Breast epithelium (tissue), 4 donors: ENCODE measurements around the gene RAP2A. TPM values are rescaled to one million over a fixed set of nuclear protein-coding genes. Genes with fewer than 3 reads are reported as not detected.

Experiments
- DNase-seq, 2 donors: peaks; one replicate each; pipeline ENCODE4 v3.0.0-alpha.2; 2019; ENCODE audit warnings: low spot score in 2 of 2
- H3K27ac ChIP-seq, 2 donors: fragments of 200-600 bp; sonication (generic) in 1 of 2; one replicate each; pipeline ENCODE4 v1.5.1; 2016 to 2019; ENCODE audit warnings: mild to moderate bottlenecking in 1 of 2
- H3K27me3 ChIP-seq, 2 donors: fragments of 200-600 bp; sonication (generic) in 1 of 2; one replicate each; pipeline versions ENCODE4 v1.5.1 to v1.6.0; 2017 to 2019; ENCODE audit warnings: control low read depth in 1 of 2, mild to moderate bottlenecking in 1 of 2
- H3K36me3 ChIP-seq: fragments of 200-600 bp; one replicate; pipeline ENCODE4 v1.5.1; 2019
- H3K4me1 ChIP-seq, 2 donors: fragments of 200-600 bp; sonication (generic); one replicate each; pipeline ENCODE4 v1.5.1; 2016 to 2019; ENCODE audit warnings: control low read depth in 1 of 2
- H3K4me3 ChIP-seq, 3 donors: fragments of 200-600 bp; sonication (generic); 1 replicate in 2 of 3; 2 replicates in 1 of 3; pipeline ENCODE4 v1.5.1; 2016 to 2019; ENCODE audit warnings: mild to moderate bottlenecking in 3 of 3, moderate library complexity in 2 of 3
- H3K9me3 ChIP-seq, 2 donors: fragments of 200-600 bp; sonication (generic) in 1 of 2; one replicate each; pipeline ENCODE4 v1.5.1; 2016 to 2019; ENCODE audit warnings: control low read depth in 1 of 2
- CTCF ChIP-seq, 3 donors: fragments of 450-650 bp; IDR thresholded peaks; one replicate each; pipeline ENCODE4 v1.5.1; 2016 to 2017; ENCODE audit warnings: antibody characterized with exemption in 3 of 3, mild to moderate bottlenecking in 3 of 3, moderate library complexity in 3 of 3
- POLR2A ChIP-seq: fragments of 450-650 bp; IDR thresholded peaks from one replicate; pipeline ENCODE4 v1.6.1; 2016; ENCODE audit warnings: antibody characterized with exemption, mild to moderate bottlenecking, moderate library complexity
- POLR2AphosphoS5 ChIP-seq, 3 donors: sonication (generic); formaldehyde crosslinking; IDR thresholded peaks; one replicate each; pipeline ENCODE4 v1.6.1; 2017; ENCODE audit warnings: antibody characterized with exemption in 3 of 3
- intact Hi-C: fragments of 100-400 bp; cut with DNase I; formaldehyde crosslinking; loops from one replicate; pipeline ENCODE4 v1.15.1; 2023; ENCODE audit warnings: low total_unique reads
- total RNA-seq, 3 donors: library from RNA; depleted of rRNA; stranded (reverse); fragments of >200 nt; gene quantifications; one replicate each; pipeline ENCODE4 v1.1.0, GENCODE V29; 2016

The RAP2A gene
- total RNA-seq, 3 donors from 2014 or later = 19.0 to 32.8 (median 20.0) TPM

- Histone ChIP-seq H3K9me3 (no peaks in the 10 kb centered on the region), H3K36me3 (no peaks in the 10 kb centered on the region), H3K4me3 (no peak overlapping the region), H3K4me1 (no peaks in the 10 kb centered on the region), H3K27ac (no peak overlapping the region), H3K27me3 (no peaks in the 10 kb centered on the region)
- intact Hi-C loops = no loop called here
- no peak for TF ChIP-seq CTCF (IDR thresholded peaks at IDR 0.05)
- no peak for TF ChIP-seq POLR2A
- no peak for TF ChIP-seq POLR2AphosphoS5 (IDR thresholded peaks at IDR 0.05)
- no peak for DNase-seq
Observed at GRCh38 chr13:97468331-97468730, 34.4 kb downstream of the RAP2A start.

GRCh38 chr13:97471711-97472110, 37.7 kb downstream of the RAP2A start:
- Histone ChIP-seq H3K9me3 (no peaks in the 10 kb centered on the region), H3K4me1 (no peaks in the 10 kb centered on the region), H3K36me3 (no peaks in the 10 kb centered on the region), H3K4me3 (no peak overlapping the region), H3K27ac (no peak overlapping the region), H3K27me3 (no peaks in the 10 kb centered on the region)
- no peak for DNase-seq
- TF ChIP-seq POLR2AphosphoS5 (IDR thresholded peaks at IDR 0.05) (no peak), POLR2A (no peak), CTCF (IDR thresholded peaks at IDR 0.05) (no peak)
- intact Hi-C loops = no loop called here

- H3K36me3 ChIP-seq = no peaks in the 10 kb centered on the region
- H3K4me1 ChIP-seq = no peaks in the 10 kb centered on the region
- no peak for TF ChIP-seq POLR2A
- DNase-seq = no peak
- intact Hi-C loops = no loop called here
- no peaks in the 10 kb centered on the region for H3K27me3 ChIP-seq
- no peak overlapping the region for H3K27ac ChIP-seq
- no peak overlapping the region for H3K4me3 ChIP-seq
- H3K9me3 ChIP-seq = no peaks in the 10 kb centered on the region
Observed at GRCh38 chr13:97474349-97474980, 40.5 kb downstream of the RAP2A start.

- no peak overlapping the region for H3K27ac ChIP-seq
- no peaks in the 10 kb centered on the region for H3K4me1 ChIP-seq
- no peaks in the 10 kb centered on the region for H3K9me3 ChIP-seq
- H3K27me3 ChIP-seq = no peaks in the 10 kb centered on the region
- no peak overlapping the region for H3K4me3 ChIP-seq
- intact Hi-C loops = no loop called here
- no peaks in the 10 kb centered on the region for H3K36me3 ChIP-seq
- TF ChIP-seq CTCF (IDR thresholded peaks at IDR 0.05) (no peak), POLR2AphosphoS5 (IDR thresholded peaks at IDR 0.05) (no peak), POLR2A (no peak)
- no peak for DNase-seq
Observed at GRCh38 chr13:97475011-97475410, 41.0 kb downstream of the RAP2A start.

GRCh38 chr13:97477844-97478243, 43.9 kb downstream of the RAP2A start:
- TF ChIP-seq CTCF (IDR thresholded peaks at IDR 0.05) = no peak
- no peak for TF ChIP-seq POLR2AphosphoS5 (IDR thresholded peaks at IDR 0.05)
- TF ChIP-seq POLR2A = no peak
- no peaks in the 10 kb centered on the region for H3K9me3 ChIP-seq
- H3K27me3 ChIP-seq = no peaks in the 10 kb centered on the region
- intact Hi-C loops = no loop called here
- no peak for DNase-seq
- H3K4me3 ChIP-seq = no peak overlapping the region
- no peak overlapping the region for H3K27ac ChIP-seq
- H3K4me1 ChIP-seq = no peaks in the 10 kb centered on the region
- H3K36me3 ChIP-seq = no peaks in the 10 kb centered on the region

- intact Hi-C loops = no loop called here
- Histone ChIP-seq H3K27ac (no peak overlapping the region), H3K4me3 (no peak overlapping the region), H3K27me3 (no peaks in the 10 kb centered on the region), H3K4me1 (no peaks in the 10 kb centered on the region), H3K9me3 (no peaks in the 10 kb centered on the region), H3K36me3 (no peaks in the 10 kb centered on the region)
- TF ChIP-seq CTCF (IDR thresholded peaks at IDR 0.05) = no peak
- no peak for TF ChIP-seq POLR2AphosphoS5 (IDR thresholded peaks at IDR 0.05)
- TF ChIP-seq POLR2A = no peak
- DNase-seq = no peak
Observed at GRCh38 chr13:97478247-97478646, 44.3 kb downstream of the RAP2A start.
